Measurements from ENCODE around the gene SSMEM1.
"Not testable (repeated sequence)": the region's sequence is repeated elsewhere in the genome, so short reads cannot be mapped to it uniquely, and the experiment has no call there.

Gene SSMEM1

GRCh38 chr7:130228840-130229502 lies 21.3 kb downstream of the SSMEM1 start:
- no peak for TF ChIP-seq EZH2phosphoT487 (IDR thresholded peaks at IDR 0.05; ENCODE audit: low read depth)
- no peak for TF ChIP-seq CTCF (IDR thresholded peaks at IDR 0.05; ENCODE audit: low read depth, low read length)
- H3K4me2 ChIP-seq (ENCODE audit: low read length) = no peak overlapping the region

GRCh38 chr7:130229981-130230380 lies 22.3 kb downstream of the SSMEM1 start:
- not testable (repeated sequence) for H3K4me1 ChIP-seq (ENCODE audit: low read length); H4K20me1 ChIP-seq (ENCODE audit: insufficient read depth, low read length); H3K27ac ChIP-seq (ENCODE audit: low read length); H3K4me2 ChIP-seq (ENCODE audit: low read length); H3K9ac ChIP-seq (ENCODE audit: low read length); H3K4me3 ChIP-seq (ENCODE audit: low read length); H3K36me3 ChIP-seq (replicated peaks; ENCODE audit: low read depth, low read length); H3K79me2 ChIP-seq (ENCODE audit: low read length); H2AFZ ChIP-seq (ENCODE audit: low read depth, low read length); H3K9me3 ChIP-seq (ENCODE audit: insufficient read depth, low read length); H3K27me3 ChIP-seq (ENCODE audit: low read depth, low read length)

More at GRCh38 chr7:130228840-130229502, 21.3 kb downstream of the SSMEM1 start:
- Histone ChIP-seq H3K27me3 (ENCODE audit: low read depth, low read length) (no peaks in the 10 kb centered on the region), H3K27ac (ENCODE audit: low read length) (no peak overlapping the region), H3K9me3 (ENCODE audit: insufficient read depth, low read length) (no peaks in the 10 kb centered on the region; the same call in 1 of the 2 replicates), H3K36me3 (replicated peaks; ENCODE audit: low read depth, low read length) (no peaks in the 10 kb centered on the region), H3K79me2 (ENCODE audit: low read length) (no peaks in the 10 kb centered on the region), H3K9ac (ENCODE audit: low read length) (no peak overlapping the region), H3K4me3 (ENCODE audit: low read length) (no peak overlapping the region), H4K20me1 (ENCODE audit: insufficient read depth, low read length) (no peaks in the 10 kb centered on the region), H3K4me1 (ENCODE audit: low read length) (no peaks in the 10 kb centered on the region), H2AFZ (ENCODE audit: low read depth, low read length) (no peak overlapping the region)

- Histone ChIP-seq H2AFZ (ENCODE audit: low read depth, low read length) (no peak overlapping the region), H3K4me1 (ENCODE audit: low read length) (no peaks in the 10 kb centered on the region), H3K4me2 (ENCODE audit: low read length) (no peak overlapping the region), H3K9ac (ENCODE audit: low read length) (no peak overlapping the region), H3K27ac (ENCODE audit: low read length) (no peak overlapping the region), H4K20me1 (ENCODE audit: insufficient read depth, low read length) (no peaks in the 10 kb centered on the region), H3K4me3 (ENCODE audit: low read length) (no peak overlapping the region), H3K36me3 (replicated peaks; ENCODE audit: low read depth, low read length) (no peaks in the 10 kb centered on the region), H3K79me2 (ENCODE audit: low read length) (no peaks in the 10 kb centered on the region), H3K9me3 (ENCODE audit: insufficient read depth, low read length) (no peaks in the 10 kb centered on the region), H3K27me3 (ENCODE audit: low read depth, low read length) (no peaks in the 10 kb centered on the region)
- TF ChIP-seq EZH2phosphoT487 (IDR thresholded peaks at IDR 0.05; ENCODE audit: low read depth) (no peak), CTCF (IDR thresholded peaks at IDR 0.05; ENCODE audit: low read depth, low read length) (no peak)
These were observed 24.1 kb downstream of the SSMEM1 start for GRCh38 chr7:130231792-130232191.

- no peak overlapping the region for H3K4me2 ChIP-seq (ENCODE audit: low read length)
- no peak overlapping the region for H3K9ac ChIP-seq (ENCODE audit: low read length)
- H3K4me3 ChIP-seq (ENCODE audit: low read length) = no peak overlapping the region
- no peaks in the 10 kb centered on the region for H3K27me3 ChIP-seq (ENCODE audit: low read depth, low read length)
- H3K9me3 ChIP-seq (ENCODE audit: insufficient read depth, low read length) = no peaks in the 10 kb centered on the region
- no peaks in the 10 kb centered on the region for H3K36me3 ChIP-seq (replicated peaks; ENCODE audit: low read depth, low read length)
- no peaks in the 10 kb centered on the region for H4K20me1 ChIP-seq (ENCODE audit: insufficient read depth, low read length)
- no peaks in the 10 kb centered on the region for H3K4me1 ChIP-seq (ENCODE audit: low read length)
- H2AFZ ChIP-seq (ENCODE audit: low read depth, low read length) = no peak overlapping the region
- TF ChIP-seq EZH2phosphoT487 (IDR thresholded peaks at IDR 0.05; ENCODE audit: low read depth) (no peak), CTCF (IDR thresholded peaks at IDR 0.05; ENCODE audit: low read depth, low read length) (no peak)
- no peaks in the 10 kb centered on the region for H3K79me2 ChIP-seq (ENCODE audit: low read length)
- no peak overlapping the region for H3K27ac ChIP-seq (ENCODE audit: low read length)
These were observed 24.5 kb downstream of the SSMEM1 start for GRCh38 chr7:130232209-130232608.
